Duodenal mucosa (tissue), 2 donors: ENCODE measurements around the gene TRPM8.
"Not testable (repeated sequence)": the region's sequence is repeated elsewhere in the genome, so short reads cannot be mapped to it uniquely, and the experiment has no call there.

Source experiments
- H3K27ac ChIP-seq: one replicate; pipeline ENCODE4 v1.7.0; 2013; ENCODE audit warnings: low read depth, low read length
- H3K27me3 ChIP-seq, 2 donors: one replicate each; pipeline ENCODE4 v1.7.0; 2013; ENCODE audit warnings: low read length in 2 of 2, control low read depth in 1 of 2; ENCODE audit not compliant: insufficient read depth in 2 of 2, control insufficient read depth in 1 of 2
- H3K36me3 ChIP-seq, 2 donors: one replicate each; pipeline ENCODE4 v1.7.0; 2013; ENCODE audit warnings: low read length in 2 of 2, control low read depth in 1 of 2; ENCODE audit not compliant: insufficient read depth in 2 of 2, control insufficient read depth in 1 of 2
- H3K4me1 ChIP-seq, 2 donors: one replicate each; pipeline ENCODE4 v1.7.0; 2013; ENCODE audit warnings: low read length in 2 of 2, control low read depth in 1 of 2; ENCODE audit not compliant: insufficient read depth in 2 of 2, control insufficient read depth in 1 of 2
- H3K4me3 ChIP-seq, 2 donors: one replicate each; pipeline ENCODE4 v1.7.0; 2013; ENCODE audit warnings: low read length in 2 of 2, low read depth in 1 of 2
- H3K9ac ChIP-seq, 2 donors: one replicate each; pipeline ENCODE4 v1.7.0; 2013; ENCODE audit warnings: low read length in 2 of 2, low read depth in 1 of 2
- H3K9me3 ChIP-seq, 2 donors: one replicate each; pipeline ENCODE4 v1.7.0; 2013; ENCODE audit warnings: low read length in 2 of 2, control low read depth in 1 of 2; ENCODE audit not compliant: control insufficient read depth in 1 of 2

TRPM8 gene

DNA sequence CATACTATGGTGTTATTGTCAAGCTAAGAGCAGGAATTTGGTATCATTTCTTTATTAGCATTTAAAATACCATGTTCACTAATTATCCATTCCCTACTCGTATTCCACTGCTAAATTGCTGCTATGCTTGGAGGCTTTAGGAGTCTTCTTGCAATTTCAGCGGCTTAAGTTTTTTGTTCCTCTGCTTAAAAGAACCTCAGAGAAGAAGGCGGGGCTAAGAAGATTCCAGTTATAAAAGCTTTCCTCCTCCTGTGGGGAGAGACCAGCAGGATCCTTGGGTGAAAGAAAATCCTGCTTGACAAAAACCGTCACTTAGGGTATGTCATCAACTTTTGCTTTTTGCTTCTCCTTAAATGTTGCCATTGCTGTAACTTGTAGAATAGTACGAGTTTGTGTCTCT lies at the start of gene TRPM8:
TSS of gene TRPM8 (plus strand) at position 258 of the 400 bp plus-strand sequence. CDS start 9,165 bp downstream, outside the sequence.
- Histone ChIP-seq H3K27me3 (peaks cover 0 to 7% of the 10 kb centered on the region in 2 donors), H3K9me3 (no peaks in the 10 kb centered on the region)

DNA sequence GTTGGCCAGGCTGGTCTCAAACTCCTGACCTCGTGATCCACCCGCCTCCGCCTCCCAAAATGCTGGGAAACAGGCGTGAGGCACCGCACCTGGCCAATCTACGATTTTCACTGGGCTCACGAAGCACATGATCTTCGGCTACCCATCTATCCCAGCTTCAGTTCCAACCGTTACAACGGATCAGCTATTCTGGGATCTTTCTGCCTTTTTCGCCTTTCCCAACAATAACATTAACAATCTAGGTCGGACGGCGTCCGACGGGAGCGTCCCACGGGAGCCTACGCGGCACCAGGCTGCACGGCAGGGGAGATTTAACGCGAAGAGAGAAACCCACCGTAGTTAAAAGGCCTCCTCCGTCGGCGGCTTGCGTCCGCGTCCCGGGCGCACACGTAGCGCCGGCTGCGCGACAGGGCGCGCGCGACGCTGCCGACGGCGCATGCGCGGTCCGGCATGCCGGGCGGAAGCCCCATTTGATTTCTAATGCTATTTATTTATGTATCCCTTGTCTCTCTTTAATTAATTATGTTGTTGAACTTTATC lies 49.1 kb upstream of the TRPM8 start, which contains the start of gene MSL3B:
TSS of gene MSL3B (minus strand) at position 394 of the 540 bp plus-strand sequence.
- Histone ChIP-seq H3K9ac (peak within 1 kb of the TSS; percentile 63 to 84), H3K9me3 (peaks cover 0 to 3% of the 10 kb centered on the region in 2 donors), H3K4me3 (peak within 1 kb of the TSS; percentile 88 to 90), H3K27ac (no peak within 1 kb of the TSS), H3K36me3 (peaks cover 0 to 8% of the 10 kb centered on the region in 2 donors), H3K4me1 (no peaks in the 10 kb centered on the region), H3K27me3 (peaks cover 4 to 14% of the 10 kb centered on the region in 2 donors)

More for the DNA sequence above, at the start of gene TRPM8:
- no peak within 1 kb of the TSS for H3K9ac ChIP-seq
- H3K36me3 ChIP-seq: no peaks in the 10 kb centered on the region
- H3K27ac ChIP-seq: no peak within 1 kb of the TSS
- no peaks in the 10 kb centered on the region for H3K4me1 ChIP-seq
- no peak within 1 kb of the TSS for H3K4me3 ChIP-seq

DNA sequence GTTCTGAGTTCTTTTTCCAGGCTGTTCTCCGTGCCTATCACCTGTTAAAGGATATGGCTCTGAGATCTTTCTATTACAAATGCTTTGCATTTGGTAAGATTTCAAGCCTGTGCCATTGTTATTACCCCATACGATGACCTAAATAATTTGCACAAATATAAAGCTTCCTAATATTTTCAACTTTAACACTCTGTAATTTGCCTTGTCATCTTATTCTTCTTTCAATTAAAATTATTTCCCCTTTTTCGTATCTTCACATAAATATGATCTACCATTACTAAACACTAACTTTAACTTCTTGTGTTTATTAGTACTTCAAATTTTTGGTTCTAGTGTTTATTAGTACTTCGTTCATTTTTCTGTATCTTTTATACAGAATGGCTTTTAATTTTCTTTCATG lies 45.7 kb upstream of the TRPM8 start:
- Histone ChIP-seq H3K9me3 (peaks cover 0 to 3% of the 10 kb centered on the region in 2 donors), H3K27me3 (peaks cover 4 to 18% of the 10 kb centered on the region in 2 donors), H3K4me1 (no peaks in the 10 kb centered on the region), H3K4me3 (no peak overlapping the region), H3K36me3 (peaks cover 0 to 5% of the 10 kb centered on the region in 2 donors), H3K9ac (no peak overlapping the region), H3K27ac (no peak overlapping the region)

DNA sequence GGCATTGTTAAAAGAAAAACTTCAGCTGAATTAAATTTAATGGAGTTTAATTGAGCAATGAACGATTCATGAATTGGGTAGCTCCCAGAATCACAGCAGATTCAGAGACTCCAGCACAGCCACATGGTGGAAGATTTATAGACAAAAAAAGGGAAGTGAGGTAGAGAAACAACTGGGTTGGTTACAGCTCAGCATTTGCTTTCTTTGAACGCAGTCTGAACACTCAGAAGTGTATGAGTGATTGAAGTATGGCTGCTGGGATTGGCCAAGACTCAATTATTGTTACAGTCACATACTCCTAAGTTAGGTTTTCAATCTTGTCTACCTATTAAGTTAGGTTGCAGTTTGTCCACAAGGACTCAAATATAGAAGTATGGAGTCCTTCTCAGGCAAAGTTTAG lies 45.0 kb upstream of the TRPM8 start:
- H3K4me3 ChIP-seq, H3K9me3 ChIP-seq, H3K9ac ChIP-seq, H3K27ac ChIP-seq, H3K36me3 ChIP-seq, H3K4me1 ChIP-seq: not testable (repeated sequence)
- peaks cover 4 to 18% of the 10 kb centered on the region in 2 donors for H3K27me3 ChIP-seq

DNA sequence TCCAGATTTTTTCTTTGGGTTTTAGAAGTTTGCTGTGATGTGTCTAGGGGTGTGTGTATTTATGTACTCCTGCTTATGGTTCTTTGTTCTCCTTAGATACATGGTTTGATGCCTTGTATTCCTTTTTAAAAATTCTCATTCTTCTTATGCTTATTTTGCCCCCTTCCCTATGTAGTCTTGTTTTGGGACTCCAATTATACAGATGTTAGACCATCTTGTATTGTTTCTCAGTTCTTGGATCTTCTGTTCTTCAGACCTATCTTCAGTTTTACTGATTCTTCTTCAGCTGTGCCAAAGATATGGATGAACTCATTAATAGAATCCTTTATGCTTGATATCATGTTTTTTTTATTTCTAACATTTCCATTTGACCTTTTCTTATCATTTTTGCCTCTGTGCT lies 34.8 kb upstream of the TRPM8 start:
- Histone ChIP-seq H3K4me3 (no peak overlapping the region), H3K27me3 (peaks cover 0 to 4% of the 10 kb centered on the region in 2 donors), H3K9ac (no peak overlapping the region), H3K27ac (no peak overlapping the region), H3K9me3 (peaks cover 4 to 9% of the 10 kb centered on the region in 2 donors), H3K4me1 (no peaks in the 10 kb centered on the region), H3K36me3 (no peaks in the 10 kb centered on the region)

DNA sequence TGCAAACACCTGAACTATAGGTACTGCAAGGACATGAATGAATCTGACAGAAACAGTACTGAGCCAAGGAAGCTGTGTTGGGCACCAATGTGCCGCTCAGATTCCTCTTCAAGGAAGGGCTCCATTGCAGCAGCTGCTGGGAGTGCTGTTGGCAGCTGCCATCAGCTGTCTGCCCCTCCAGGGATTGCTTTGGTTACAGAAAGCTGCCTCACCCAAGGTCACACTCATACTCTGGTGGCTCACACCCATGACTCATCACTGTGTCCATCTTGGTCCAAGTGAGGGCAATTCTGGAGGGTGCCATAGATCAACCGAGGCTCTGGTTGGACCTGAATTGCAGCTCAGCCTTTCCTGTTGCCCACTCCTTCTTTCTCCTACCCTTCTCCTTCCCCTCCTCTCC lies 24.4 kb upstream of the TRPM8 start:
- Histone ChIP-seq H3K27me3 (peaks cover 5 to 11% of the 10 kb centered on the region in 2 donors), H3K4me3 (no peak overlapping the region), H3K9ac (no peak overlapping the region), H3K4me1 (no peaks in the 10 kb centered on the region), H3K36me3 (no peaks in the 10 kb centered on the region), H3K27ac (no peak overlapping the region), H3K9me3 (no peaks in the 10 kb centered on the region)

DNA sequence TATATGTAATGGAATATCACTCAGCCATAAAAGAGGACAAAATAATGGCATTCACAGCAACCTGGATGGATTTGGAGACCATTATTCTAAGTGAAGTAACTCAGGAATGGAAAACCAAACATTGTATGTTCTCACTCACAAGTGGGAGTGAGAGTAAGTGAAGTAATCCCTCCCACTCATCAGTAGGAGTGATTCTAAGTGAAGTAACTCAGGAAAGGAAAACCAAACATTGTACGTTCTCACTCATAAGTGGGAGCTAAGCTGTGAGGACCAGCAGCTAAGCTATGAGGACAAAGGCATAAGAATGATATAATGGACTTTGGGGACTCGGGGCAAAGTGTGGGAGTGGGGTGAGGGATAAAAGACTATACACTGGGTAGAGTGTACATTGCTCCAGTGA lies 20.9 kb upstream of the TRPM8 start:
- H3K27ac ChIP-seq, H3K9me3 ChIP-seq, H3K9ac ChIP-seq, H3K27me3 ChIP-seq, H3K36me3 ChIP-seq, H3K4me1 ChIP-seq, H3K4me3 ChIP-seq: not testable (repeated sequence)

DNA sequence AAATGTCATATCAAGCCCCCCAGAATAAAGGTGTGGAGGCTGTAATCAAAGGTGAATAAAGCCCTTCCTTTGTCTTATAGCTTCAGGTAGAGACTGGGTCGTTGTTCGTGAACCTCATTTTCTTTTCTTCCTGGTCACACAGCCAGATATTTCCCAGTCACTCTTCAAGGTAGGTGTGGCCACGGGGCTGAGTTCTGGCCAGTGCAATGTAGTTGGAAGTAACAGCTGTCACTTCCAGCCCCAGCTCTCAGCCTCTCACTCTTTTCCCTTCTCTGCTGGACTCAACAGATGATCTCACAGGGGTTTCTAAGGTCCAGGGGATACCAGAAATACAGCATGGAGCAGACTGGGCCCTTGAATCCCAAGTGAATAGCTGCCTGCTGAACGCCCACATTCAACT lies 15.8 kb upstream of the TRPM8 start:
- Histone ChIP-seq H3K4me1 (peaks cover 8 to 20% of the 10 kb centered on the region in 2 donors), H3K36me3 (no peaks in the 10 kb centered on the region), H3K9ac (no peak overlapping the region), H3K27ac (no peak overlapping the region), H3K9me3 (no peaks in the 10 kb centered on the region), H3K27me3 (peaks cover 0 to 2% of the 10 kb centered on the region in 2 donors), H3K4me3 (no peak overlapping the region)

DNA sequence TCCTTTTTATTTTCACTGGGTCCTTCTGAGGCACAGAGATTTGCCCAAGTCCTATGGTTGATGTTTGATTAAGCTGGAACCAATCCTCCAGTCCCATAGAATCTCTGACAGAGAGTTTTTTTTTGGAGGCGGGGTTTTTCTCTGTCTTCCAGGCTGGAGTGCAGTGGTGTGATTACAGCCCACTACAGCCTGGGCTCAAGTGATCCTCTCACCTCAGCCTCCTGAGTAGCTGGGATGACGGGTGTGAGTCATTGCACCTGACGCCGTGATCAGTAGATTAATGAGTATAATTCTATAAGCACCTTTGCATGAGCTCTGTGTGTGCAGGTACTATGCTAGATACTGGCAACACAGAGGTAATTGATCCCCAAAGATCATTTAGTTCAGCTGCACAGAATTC lies 15.3 kb upstream of the TRPM8 start:
- Histone ChIP-seq H3K27me3 (peaks cover 0 to 2% of the 10 kb centered on the region in 2 donors), H3K27ac (no peak overlapping the region), H3K4me1 (peaks cover 8 to 21% of the 10 kb centered on the region in 2 donors), H3K9ac (no peak overlapping the region), H3K4me3 (no peak overlapping the region), H3K36me3 (no peaks in the 10 kb centered on the region), H3K9me3 (no peaks in the 10 kb centered on the region)

DNA sequence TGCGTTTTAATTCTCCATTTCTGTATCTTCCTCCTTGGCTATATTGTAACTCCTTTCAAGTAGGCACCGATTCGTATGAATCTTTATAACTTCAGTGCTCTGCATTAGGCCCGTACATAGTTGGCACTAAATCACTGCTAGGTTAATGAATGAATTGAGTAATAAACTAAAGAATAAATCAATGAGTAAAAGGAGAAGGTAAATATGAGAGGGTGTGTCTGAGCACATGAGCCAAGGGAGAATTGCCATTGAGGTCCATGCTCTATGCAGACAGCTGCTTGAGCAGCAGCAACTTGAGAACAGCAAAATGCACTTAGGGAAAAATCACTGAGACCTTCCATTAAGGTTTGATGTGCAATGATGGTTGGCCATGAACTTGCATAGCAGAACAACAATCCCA lies 11.2 kb upstream of the TRPM8 start:
- H3K27ac ChIP-seq: no peak overlapping the region
- peaks cover 8 to 21% of the 10 kb centered on the region in 2 donors for H3K4me1 ChIP-seq
- peaks cover 0 to 2% of the 10 kb centered on the region in 2 donors for H3K27me3 ChIP-seq
- H3K9ac ChIP-seq: no peak overlapping the region
- no peak overlapping the region for H3K4me3 ChIP-seq
- no peaks in the 10 kb centered on the region for H3K36me3 ChIP-seq
- no peaks in the 10 kb centered on the region for H3K9me3 ChIP-seq
